ENCODE measurements around the gene EDDM13. TPM values are rescaled to one million over a fixed set of nuclear protein-coding genes. Genes with fewer than 3 reads are reported as not detected.

The EDDM13 gene
- total and polyA plus RNA-seq, 7 donors = 0.62 TPM; not detected in 6

GRCh38 chr19:56341948-56342347 is 69.4 kb downstream of the EDDM13 start:
- Histone ChIP-seq H3K27ac (no peak overlapping the region), H3K27me3 (ENCODE audit: insufficient read depth in 3 of 3, low read length in 2 of 3) (no peaks in the 10 kb centered on the region), H3K9me3 (peaks cover 10% of the 10 kb centered on the region), H3K36me3 (ENCODE audit: insufficient read depth in 1 of 2, low read depth in 1 of 2) (no peaks in the 10 kb centered on the region), H3K4me1 (no peaks in the 10 kb centered on the region), H3K4me3 (no peak overlapping the region)
- ATAC-seq (no peak), DNase-seq (no peak)
- no peak for TF ChIP-seq CTCF (IDR thresholded peaks at IDR 0.05)
- intact Hi-C loops (cut with DNase I) = no loop called here

GRCh38 chr19:56347163-56347778 is 74.7 kb downstream of the EDDM13 start:
- DNase-seq (no peak), ATAC-seq (no peak)
- Histone ChIP-seq H3K9me3 (no peaks in the 10 kb centered on the region), H3K4me1 (no peaks in the 10 kb centered on the region), H3K27ac (no peak overlapping the region), H3K4me3 (no peak overlapping the region), H3K36me3 (ENCODE audit: insufficient read depth in 1 of 2, low read depth in 1 of 2) (no peaks in the 10 kb centered on the region), H3K27me3 (ENCODE audit: insufficient read depth in 3 of 3, low read length in 2 of 3) (no peaks in the 10 kb centered on the region)
- 80 to 90% (median 83%) methylated on average over 7 of the region's 7 CpGs for WGBS, 3 donors
- no peak for TF ChIP-seq CTCF (IDR thresholded peaks at IDR 0.05)
- intact Hi-C loops (cut with DNase I) = no loop called here

GRCh38 chr19:56348289-56348877 is 75.8 kb downstream of the EDDM13 start:
- DNase-seq = no peak
- ATAC-seq = no peak
- no peaks in the 10 kb centered on the region for H3K4me1 ChIP-seq
- WGBS, 3 donors = 58 to 67% (median 66%) methylated on average over 5 of the region's 5 CpGs
- H3K36me3 ChIP-seq (ENCODE audit: insufficient read depth in 1 of 2, low read depth in 1 of 2) = no peaks in the 10 kb centered on the region
- no peak for TF ChIP-seq CTCF (IDR thresholded peaks at IDR 0.05)
- no peaks in the 10 kb centered on the region for H3K9me3 ChIP-seq
- intact Hi-C loops (cut with DNase I) = no loop called here
- no peak overlapping the region for H3K4me3 ChIP-seq
- no peaks in the 10 kb centered on the region for H3K27me3 ChIP-seq (ENCODE audit: insufficient read depth in 3 of 3, low read length in 2 of 3)
- H3K27ac ChIP-seq = no peak overlapping the region

- H3K4me3 ChIP-seq = peak overlapping the region; percentile 34
- no peaks in the 10 kb centered on the region for H3K9me3 ChIP-seq
- H3K27me3 ChIP-seq (ENCODE audit: insufficient read depth in 3 of 3, low read length in 2 of 3) = no peaks in the 10 kb centered on the region
- 17 to 18% (median 18%) methylated on average over 8 of the region's 8 CpGs for WGBS, 3 donors
- ATAC-seq (peak in 2 of 4 donors; percentile 51 to 59), DNase-seq (no peak)
- H3K36me3 ChIP-seq (ENCODE audit: insufficient read depth in 1 of 2, low read depth in 1 of 2) = no peaks in the 10 kb centered on the region
- intact Hi-C loops (cut with DNase I) = loop anchor here (5.0 kb wide), 2 partner anchors 98 to 273 kb away; no protein-coding TSS in a partner anchor
- H3K27ac ChIP-seq = no peak overlapping the region
- no peaks in the 10 kb centered on the region for H3K4me1 ChIP-seq
- peak; percentile 86 for TF ChIP-seq CTCF (IDR thresholded peaks at IDR 0.05)
Observed at GRCh38 chr19:56350416-56351045, 78.0 kb downstream of the EDDM13 start.

All from psoas muscle (tissue), 8 donors.